GM12878 (cell line): ENCODE results near the gene PRKCE. TPM values are rescaled to one million over a fixed set of nuclear protein-coding genes. Genes with fewer than 3 reads are reported as not detected.

Experiments
- BCL11A ChIP-seq: IDR thresholded peaks from 2 replicates; pipeline ENCODE4 v1.6.1; 2011; ENCODE audit warnings: low read depth, low read length
- CEBPZ ChIP-seq: fragments of 150-350 bp; IDR thresholded peaks from 2 replicates; pipeline ENCODE4 v1.6.1; 2016; ENCODE audit warnings: low read depth, low read length
- CHD2 ChIP-seq: IDR thresholded peaks from 2 replicates; pipeline ENCODE4 v1.6.1; 2011; ENCODE audit warnings: low read depth, low read length, improper control_type of control experiment, borderline replicate concordance
- E4F1 ChIP-seq: fragments of 450-650 bp; IDR thresholded peaks from 2 replicates; pipeline ENCODE4 v1.6.1; 2018; ENCODE audit warnings: borderline replicate concordance, mild to moderate bottlenecking; ENCODE audit not compliant: partially characterized antibody
- EGR1 ChIP-seq, 2 experiments: IDR thresholded peaks; 1 replicate in 1 of 2; 2 replicates in 1 of 2; pipeline ENCODE4 v1.6.1; 2011 to 2012; ENCODE audit warnings: low read depth in 2 of 2, low read length in 2 of 2, borderline replicate concordance in 1 of 2, mild to moderate bottlenecking in 1 of 2, moderate library complexity in 1 of 2
- GATAD2B ChIP-seq: fragments of 450-650 bp; conservative IDR thresholded peaks from 2 replicates; pipeline ENCODE4 v1.6.1; 2017; ENCODE audit warnings: low read depth, mild to moderate bottlenecking, moderate library complexity
- HCFC1 ChIP-seq: fragments of 150-350 bp; IDR thresholded peaks from 2 replicates; pipeline ENCODE4 v1.6.1; 2014; ENCODE audit warnings: low read length
- HDAC2 ChIP-seq: fragments of 200-600 bp; sonication (generic); IDR thresholded peaks from 2 replicates; pipeline ENCODE4 v1.6.1; 2017
- IKZF1 ChIP-seq: fragments of 450-650 bp; conservative IDR thresholded peaks from 2 replicates; pipeline ENCODE4 v1.6.1; 2017; ENCODE audit warnings: antibody characterized with exemption, mild to moderate bottlenecking
- IRF4 ChIP-seq: IDR thresholded peaks from 2 replicates; pipeline ENCODE4 v1.6.1; 2011; ENCODE audit warnings: low read depth, low read length
- MYC ChIP-seq: IDR thresholded peaks from 2 replicates; pipeline ENCODE4 v1.6.1; 2011; ENCODE audit warnings: mild to moderate bottlenecking, low read length, moderate library complexity, inconsistent platforms; ENCODE audit not compliant: insufficient read depth, insufficient replicate concordance, insufficient read length, severe bottlenecking
- NFYA ChIP-seq: IDR thresholded peaks from 2 replicates; pipeline ENCODE4 v1.6.1; 2011; ENCODE audit warnings: low read depth, mild to moderate bottlenecking, low read length, improper control_type of control experiment, borderline replicate concordance
- NFYB ChIP-seq: IDR thresholded peaks from 2 replicates; pipeline ENCODE4 v1.6.1; 2011; ENCODE audit warnings: low read depth, mild to moderate bottlenecking, low read length, improper control_type of control experiment, moderate library complexity; ENCODE audit not compliant: insufficient read depth
- POLR2AphosphoS2 ChIP-seq: IDR thresholded peaks from 2 replicates; pipeline ENCODE4 v1.6.1; 2011; ENCODE audit warnings: low read depth, mild to moderate bottlenecking, low read length, improper control_type of control experiment, moderate library complexity
- POLR2AphosphoS5 ChIP-seq: IDR thresholded peaks from 2 replicates; pipeline ENCODE4 v1.6.1; 2011; ENCODE audit warnings: mild to moderate bottlenecking, low read length, inconsistent platforms
- RAD21 ChIP-seq: IDR thresholded peaks from 2 replicates; pipeline ENCODE4 v1.6.1; 2011; ENCODE audit warnings: mild to moderate bottlenecking, low read depth, low read length, moderate library complexity; ENCODE audit not compliant: insufficient read depth
- SP1 ChIP-seq: IDR thresholded peaks from one replicate; pipeline ENCODE4 v1.6.1; 2011; ENCODE audit warnings: low read depth, low read length
- SUZ12 ChIP-seq: fragments of 200-600 bp; sonication (generic); IDR thresholded peaks from one replicate; pipeline ENCODE4 v1.6.1; 2018; ENCODE audit warnings: antibody characterized with exemption, mild to moderate bottlenecking; ENCODE audit not compliant: unreplicated experiment
- ZBTB4 ChIP-seq: fragments of 450-650 bp; formaldehyde crosslinking; IDR thresholded peaks from 2 replicates; pipeline ENCODE4 v1.4.0; 2022; ENCODE audit warnings: mild to moderate bottlenecking, moderate library complexity
- ZNF217 ChIP-seq: fragments of 450-650 bp; IDR thresholded peaks from 2 replicates; pipeline ENCODE4 v1.6.1; 2017; ENCODE audit warnings: antibody characterized with exemption, mild to moderate bottlenecking
- ZNF24 ChIP-seq: fragments of 450-650 bp; IDR thresholded peaks from 2 replicates; pipeline ENCODE4 v1.6.1; 2017; ENCODE audit warnings: antibody characterized with exemption, mild to moderate bottlenecking
- ZSCAN29 ChIP-seq: fragments of 450-650 bp; IDR thresholded peaks from 2 replicates; pipeline ENCODE4 v1.6.1; 2017; ENCODE audit warnings: mild to moderate bottlenecking, moderate library complexity
- ZZZ3 ChIP-seq: IDR thresholded peaks from 2 replicates; pipeline ENCODE4 v1.6.1; 2011; ENCODE audit warnings: low read depth; ENCODE audit not compliant: control insufficient read depth, insufficient read length
- polyA plus RNA-seq, 11 experiments: library from polyadenylated mRNA; depleted of rRNA in 4 of 11; unstranded in 6 of 11; stranded (reverse) in 5 of 11; fragments of >200 nt; fragmentation: Nextera tagmentation in 4 of 11; fragmentation: Illumina TruSeq in 1 of 11; extraction: Ambion mirVana in 4 of 11; extraction: Trizol in 1 of 11; gene quantifications; 1 replicate in 1 of 11; 2 replicates in 10 of 11; pipeline versions ENCODE4 v1.2.1 to v1.2.3, GENCODE V29; 2011 to 2016; ENCODE audit warnings: inconsistent platforms in 2 of 11, missing spikeins in 2 of 11, low read depth in 1 of 11
- total RNA-seq, 4 experiments: library from RNA; depleted of rRNA in 3 of 4; stranded (reverse); fragments of >200 nt in 3 of 4; fragmentation: Illumina TruSeq in 1 of 4; extraction: Trizol in 1 of 4; gene quantifications; 2 replicates each; pipeline versions ENCODE4 v1.2.1 to v1.2.3, GENCODE V29; 2013 to 2021

PRKCE gene
- total and polyA plus RNA-seq, 10 of the 15 experiments (the other 5 are each of a cell fraction or from before 2014, with no cell fraction given), result 2.6 to 28.2 (median 11.3) TPM

- no peak for TF ChIP-seq ZBTB4
- TF ChIP-seq CHD2, result no peak; the same call in 1 of the 2 replicates
- no peak for TF ChIP-seq ZZZ3
- TF ChIP-seq GATAD2B, result peak; percentile 91; the same call in 1 of the 2 replicates
- TF ChIP-seq E4F1, result no peak
- TF ChIP-seq SP1, result no peak
- no peak for TF ChIP-seq POLR2AphosphoS2
- 0 out of 2 replicates have a peak, but pooled peaks have one; percentile 11 for TF ChIP-seq ZNF217
- TF ChIP-seq ZNF24, result 0 out of 2 replicates have a peak, but pooled peaks have one; percentile 5
- no peak for TF ChIP-seq NFYB
- no peak for TF ChIP-seq IRF4
- no peak for TF ChIP-seq POLR2AphosphoS5
- TF ChIP-seq MYC, result no peak
- peak; percentile 69 for TF ChIP-seq IKZF1
- peak; percentile 48; the same call in 1 of the 2 replicates for TF ChIP-seq RAD21
- TF ChIP-seq HDAC2, result no peak
- TF ChIP-seq EGR1 (IDR thresholded peaks at IDR 0.05; ENCODE audit: borderline replicate concordance in 1 of 2, low read depth in 2 of 2, low read length in 2 of 2), result no peak
- no peak for TF ChIP-seq SUZ12
- TF ChIP-seq BCL11A, result no peak
- TF ChIP-seq HCFC1, result no peak; the same call in 1 of the 2 replicates
- TF ChIP-seq ZSCAN29, result 0 out of 2 replicates have a peak, but pooled peaks have one; percentile 44
- TF ChIP-seq CEBPZ, result no peak
- no peak for TF ChIP-seq NFYA
These were observed 578.7 kb downstream of the PRKCE start (continued) for GRCh38 chr2:46230115-46230571.
